AG04449 (cell line): ENCODE measurements around the gene ZFP91.
"Not testable (repeated sequence)": the region's sequence is repeated elsewhere in the genome, so short reads cannot be mapped to it uniquely, and the experiment has no call there.

Experiments used
- CTCF ChIA-PET: fragments of 350-600 bp; formaldehyde crosslinking; extraction: SDS; loops from one replicate; lab custom pipeline; 2021; ENCODE audit warnings: antibody characterized with exemption; lab: Yijun Ruan, JAX
- POLR2A ChIA-PET: fragments of 400-600, 350-600 bp; formaldehyde crosslinking; extraction: SDS; loops from one replicate; lab custom pipeline; 2020; ENCODE audit warnings: antibody characterized with exemption, inconsistent platforms; lab: Yijun Ruan, JAX
- DNase-seq: peaks from one replicate; pipeline ENCODE4 v3.0.0-alpha.2; 2010; ENCODE audit warnings: low read depth, low spot score
- H3K4me3 ChIP-seq: 2 replicates; pipeline ENCODE4 v1.5.1; 2011; ENCODE audit warnings: low read depth, mild to moderate bottlenecking, control low read depth, low read length
- TF ChIP-seq, protein P1 (sequence below): IDR thresholded peaks from one replicate; pipeline ENCODE4 v1.5.1; 2011; ENCODE audit warnings: mild to moderate bottlenecking, moderate library complexity, low read length, control low read depth, inconsistent platforms; ENCODE audit not compliant: insufficient read depth; ENCODE audit errors: missing control alignments

Gene ZFP91

DNA sequence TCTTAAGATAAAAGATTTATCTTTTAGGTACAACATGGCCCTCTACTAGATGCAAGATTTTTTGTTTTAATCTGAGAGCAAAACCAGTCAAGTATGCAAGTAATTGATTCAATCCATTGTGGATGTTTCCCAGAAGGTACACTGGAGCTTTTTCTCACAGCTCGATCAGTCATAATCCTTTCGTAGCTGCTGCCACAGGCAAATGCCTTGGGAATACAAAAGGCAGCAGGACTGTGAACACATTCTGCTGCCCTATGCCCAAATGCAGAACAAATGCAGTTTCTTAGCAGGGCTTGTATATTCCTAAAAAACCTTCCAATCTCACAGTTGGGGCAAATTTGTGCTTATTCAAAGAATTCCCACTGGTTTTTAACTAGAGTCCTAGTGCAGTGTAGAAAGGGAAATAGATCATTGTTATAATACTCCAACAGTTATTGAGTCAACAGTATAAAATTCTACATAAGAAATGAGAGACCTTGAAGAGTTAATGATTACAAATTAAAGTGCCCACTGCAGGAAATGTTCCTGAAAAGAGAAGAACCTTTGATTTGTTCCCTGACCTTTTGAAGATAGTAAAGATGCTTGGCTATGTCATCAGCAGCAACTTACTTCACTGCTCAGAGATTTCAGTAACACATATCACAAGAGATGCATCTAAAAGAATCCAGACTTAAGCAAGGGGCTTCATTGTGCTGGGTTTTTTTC lies 17.3 kb upstream of the ZFP91 start:
- DNase-seq: no peak
- POLR2A ChIA-PET: interaction anchor here (0.7 kb wide), 1 partner anchor 213 kb away, joined by 3 read pairs; no protein-coding TSS in a partner anchor
- CTCF ChIA-PET: interaction anchor here (1.3 kb wide), 1 partner anchor 69 kb away, joined by 3 read pairs; no protein-coding TSS in a partner anchor
- TF ChIP-seq, protein P1, sequence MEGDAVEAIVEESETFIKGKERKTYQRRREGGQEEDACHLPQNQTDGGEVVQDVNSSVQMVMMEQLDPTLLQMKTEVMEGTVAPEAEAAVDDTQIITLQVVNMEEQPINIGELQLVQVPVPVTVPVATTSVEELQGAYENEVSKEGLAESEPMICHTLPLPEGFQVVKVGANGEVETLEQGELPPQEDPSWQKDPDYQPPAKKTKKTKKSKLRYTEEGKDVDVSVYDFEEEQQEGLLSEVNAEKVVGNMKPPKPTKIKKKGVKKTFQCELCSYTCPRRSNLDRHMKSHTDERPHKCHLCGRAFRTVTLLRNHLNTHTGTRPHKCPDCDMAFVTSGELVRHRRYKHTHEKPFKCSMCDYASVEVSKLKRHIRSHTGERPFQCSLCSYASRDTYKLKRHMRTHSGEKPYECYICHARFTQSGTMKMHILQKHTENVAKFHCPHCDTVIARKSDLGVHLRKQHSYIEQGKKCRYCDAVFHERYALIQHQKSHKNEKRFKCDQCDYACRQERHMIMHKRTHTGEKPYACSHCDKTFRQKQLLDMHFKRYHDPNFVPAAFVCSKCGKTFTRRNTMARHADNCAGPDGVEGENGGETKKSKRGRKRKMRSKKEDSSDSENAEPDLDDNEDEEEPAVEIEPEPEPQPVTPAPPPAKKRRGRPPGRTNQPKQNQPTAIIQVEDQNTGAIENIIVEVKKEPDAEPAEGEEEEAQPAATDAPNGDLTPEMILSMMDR: no peak
- H3K4me3 ChIP-seq: no peak overlapping the region

DNA sequence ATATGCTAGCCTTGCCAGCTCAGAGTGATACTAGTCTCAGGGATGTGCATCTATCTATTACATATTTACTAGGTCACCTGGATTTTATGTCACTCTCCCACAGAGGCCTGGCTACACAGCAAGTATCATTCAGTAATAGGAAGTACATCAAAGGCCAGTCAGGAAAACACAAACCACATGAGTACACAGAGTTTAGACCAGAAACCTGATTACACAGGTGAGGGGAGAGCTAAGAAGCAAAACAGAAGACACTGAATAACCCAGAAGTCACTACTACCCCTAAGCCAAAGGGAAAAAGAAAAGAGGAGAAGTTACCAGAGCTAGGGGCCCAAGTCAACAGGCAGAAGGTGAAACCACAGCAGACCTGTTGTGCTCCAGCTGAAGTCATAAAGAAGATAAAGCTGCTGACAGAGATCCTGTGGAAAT lies 16.5 kb upstream of the ZFP91 start:
- no peak for DNase-seq
- ChIA-PET POLR2A (no interaction called here), CTCF (interaction anchor here (1.3 kb wide), 2 partner anchors 67 to 68 kb away, joined by 3 read pairs; no protein-coding TSS in a partner anchor)
- H3K4me3 ChIP-seq: no peak overlapping the region
- TF ChIP-seq, protein P1: no peak

DNA sequence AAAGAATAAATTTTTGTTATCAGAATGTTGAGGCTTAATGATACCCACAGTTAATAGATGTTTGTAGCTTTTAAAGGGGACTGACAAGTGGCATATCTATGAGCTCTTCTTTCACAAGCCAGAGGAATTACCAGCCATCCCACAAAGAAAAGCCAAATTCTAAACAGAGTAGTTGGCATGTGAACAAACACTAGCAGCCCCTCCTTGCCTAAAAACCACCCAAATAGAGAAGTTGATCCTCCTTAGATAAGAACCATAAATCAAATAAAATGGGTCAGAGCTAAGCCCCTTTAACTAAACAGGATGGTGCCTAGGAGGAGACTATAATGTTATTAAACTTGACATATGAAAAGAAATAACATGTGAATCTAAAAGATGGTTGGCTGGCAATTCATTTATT lies 14.6 kb upstream of the ZFP91 start:
- TF ChIP-seq, protein P1: no peak
- POLR2A ChIA-PET: no interaction called here
- CTCF ChIA-PET: interaction anchor here (1.5 to 2.0 kb wide), 3 partner anchors 12 to 65 kb away, joined by 4 to 13 read pairs (median 9); partner anchors contain the start of gene LPXN
- DNase-seq: no peak
- H3K4me3 ChIP-seq: no peak overlapping the region

DNA sequence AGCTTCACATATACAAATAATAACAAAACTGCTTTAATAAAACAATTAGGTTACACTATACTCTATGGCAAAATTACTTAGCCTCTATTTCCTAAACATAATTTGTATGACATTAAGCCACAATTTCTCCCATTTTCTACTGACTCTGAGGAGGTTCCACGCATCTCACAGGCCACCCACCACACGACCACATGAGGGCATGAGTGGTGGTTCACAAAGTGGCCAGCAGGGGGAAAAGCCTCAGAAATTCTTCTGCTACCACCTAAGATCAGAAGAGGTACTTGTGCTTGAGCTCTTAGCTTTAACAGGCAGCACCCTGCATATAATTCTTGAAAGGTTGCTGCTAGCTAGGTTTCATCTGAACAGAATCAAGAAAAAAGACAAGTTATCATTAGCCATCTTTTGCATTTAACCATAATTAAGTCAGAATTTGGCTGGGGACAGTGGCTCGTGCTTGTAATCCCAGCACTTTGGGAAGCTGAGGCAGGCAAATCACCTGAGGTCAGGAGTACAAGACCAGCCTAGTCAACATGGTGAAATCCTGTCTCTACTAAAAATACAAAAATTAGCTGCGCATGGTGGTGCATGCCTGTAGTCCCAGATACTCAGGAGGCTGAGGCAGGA lies 10.9 kb upstream of the ZFP91 start:
- TF ChIP-seq, protein P1: peak; percentile 83
- ChIA-PET CTCF (interaction anchor here (0.6 to 5.1 kb wide), 32 partner anchors 9 to 1431 kb away, joined by 3 to 58 read pairs (median 5); no protein-coding TSS in a partner anchor), POLR2A (no interaction called here)
- H3K4me3 ChIP-seq: no peak overlapping the region
- DNase-seq: no peak

DNA sequence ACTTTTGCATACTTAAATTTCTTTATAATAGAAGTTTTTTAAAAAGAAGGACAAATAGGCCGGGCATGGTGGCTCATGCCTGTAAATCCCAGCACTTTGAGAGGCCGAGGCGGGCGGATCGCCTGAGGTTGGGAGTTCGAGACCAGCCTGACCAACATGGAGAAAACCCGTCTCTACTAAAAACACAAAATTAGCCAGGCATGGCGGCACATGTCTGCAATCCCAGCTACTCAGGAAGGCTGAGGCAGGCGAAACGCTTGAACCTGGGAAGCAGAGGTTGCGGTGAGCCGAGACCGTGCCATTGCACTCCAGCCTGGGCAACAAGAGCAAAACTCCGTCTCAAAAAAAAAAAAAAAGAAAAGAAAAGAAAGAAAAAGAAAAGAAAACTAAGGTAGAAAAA lies 6.0 kb upstream of the ZFP91 start:
- DNase-seq, POLR2A ChIA-PET, H3K4me3 ChIP-seq: not testable (repeated sequence)
- CTCF ChIA-PET: interaction anchor here (0.6 to 1.6 kb wide), 2 partner anchors 15 to 56 kb away, joined by 3 to 12 read pairs; no protein-coding TSS in a partner anchor

DNA sequence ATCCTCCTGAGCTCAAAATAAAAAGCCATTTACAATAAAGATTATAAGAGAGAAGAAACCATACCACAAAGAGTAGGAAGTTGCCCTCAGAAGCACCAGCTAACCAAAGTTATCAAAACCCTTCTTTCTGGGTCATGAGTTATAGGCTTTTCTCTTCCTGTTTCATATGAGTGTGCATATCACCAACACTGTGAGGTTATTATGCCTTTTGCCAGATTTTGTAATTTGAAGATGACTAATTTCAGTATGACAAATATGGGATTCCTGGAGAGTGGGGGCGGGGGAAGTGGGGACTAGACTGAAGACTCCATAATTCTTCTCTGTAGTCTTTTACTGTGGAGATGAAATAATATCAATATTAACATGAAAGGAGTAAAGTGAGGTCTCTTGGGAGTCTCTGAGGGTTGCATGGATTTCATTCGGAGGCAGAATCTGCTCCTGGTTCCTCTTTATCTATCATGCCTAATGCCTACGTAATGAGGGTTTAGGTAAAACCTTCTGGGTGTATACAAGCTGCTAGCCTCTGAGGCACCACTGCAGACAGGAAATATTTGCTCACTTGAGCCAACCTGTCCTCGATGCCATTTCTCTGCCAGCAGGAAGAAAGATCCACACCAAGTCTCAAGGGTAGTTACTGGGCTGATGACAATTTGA lies 5.3 kb upstream of the ZFP91 start:
- CTCF ChIA-PET: interaction anchor here (0.6 to 1.6 kb wide), 3 partner anchors 16 to 353 kb away, joined by 3 to 12 read pairs (median 3); no protein-coding TSS in a partner anchor
- DNase-seq: no peak
- no peak overlapping the region; the same call in 1 of the 2 replicates for H3K4me3 ChIP-seq
- TF ChIP-seq, protein P1: no peak
- POLR2A ChIA-PET: no interaction called here
